Measurements from ENCODE around the gene AGO1. TPM values are rescaled to one million over a fixed set of nuclear protein-coding genes. Genes with fewer than 3 reads are reported as not detected.
"Not testable (repeated sequence)": the region's sequence is repeated elsewhere in the genome, so short reads cannot be mapped to it uniquely, and the experiment has no call there.

The AGO1 gene
- polyA plus RNA-seq, 2 of the 4 experiments (the other 2 are of a cell fraction): 5.6 to 7.0 TPM

- FAIRE-seq: no peak
- Histone ChIP-seq H3K4me3 (no peak overlapping the region), H3K27ac (no peak overlapping the region), H3K4me2 (no peak overlapping the region), H3K4me1 (no peaks in the 10 kb centered on the region), H3K9me3 (no peaks in the 10 kb centered on the region)
- ChIA-PET POLR2A (no interaction called here), CTCF (no interaction called here)
- WGBS (ENCODE audit: missing lambda C conversion rate): 83% methylated on average over 5 of the region's 5 CpGs
- TF ChIP-seq MAFK (IDR thresholded peaks at IDR 0.05; ENCODE audit: partially characterized antibody): no peak
- no peak for DNase-seq (ENCODE audit: low read depth in 1 of 2, low spot score in 1 of 2)
- ATAC-seq: no peak
Measured at GRCh38 chr1:35864813-35865212, 18.2 kb upstream of the AGO1 start.

- ChIA-PET POLR2A (no interaction called here), CTCF (no interaction called here)
- no peak for TF ChIP-seq TP53 (CRISPR knock-in tag; IDR thresholded peaks at IDR 0.05)
- DNase-seq (ENCODE audit: low read depth in 1 of 2, low spot score in 1 of 2) (no peak), ATAC-seq (no peak), FAIRE-seq (no peak)
- H3K4me1 ChIP-seq: no peaks in the 10 kb centered on the region
- no peak overlapping the region for H3K27ac ChIP-seq
- H3K9me3 ChIP-seq: no peaks in the 10 kb centered on the region
- no peak overlapping the region for H3K4me2 ChIP-seq
- WGBS (ENCODE audit: missing lambda C conversion rate): 95% methylated on average over 3 of the region's 3 CpGs
- H3K4me3 ChIP-seq: no peak overlapping the region
Measured at GRCh38 chr1:35866991-35867390, 16.0 kb upstream of the AGO1 start.

- H3K9me3 ChIP-seq; ATAC-seq; H3K4me3 ChIP-seq; H3K27ac ChIP-seq; FAIRE-seq; POLR2A ChIA-PET; DNase-seq (ENCODE audit: low read depth in 1 of 2, low spot score in 1 of 2); H3K4me2 ChIP-seq; H3K4me1 ChIP-seq: not testable (repeated sequence)
- 84% methylated on average over 34 of the region's 34 CpGs for WGBS (ENCODE audit: missing lambda C conversion rate)
- CTCF ChIA-PET: interaction anchor here (0.6 to 0.7 kb wide), 2 partner anchors 33 to 36 kb away, joined by 3 read pairs; no protein-coding TSS in a partner anchor
Measured at GRCh38 chr1:35869245-35869950, 13.6 kb upstream of the AGO1 start.

GRCh38 chr1:35870651-35871309 lies 12.2 kb upstream of the AGO1 start:
- Histone ChIP-seq H3K4me3 (no peak overlapping the region), H3K27ac (no peak overlapping the region), H3K4me2 (no peak overlapping the region), H3K4me1 (no peaks in the 10 kb centered on the region), H3K9me3 (no peaks in the 10 kb centered on the region)
- no peak for TF ChIP-seq ZSCAN20 (CRISPR knock-in tag; IDR thresholded peaks at IDR 0.05)
- TF ChIP-seq KDM1A (IDR thresholded peaks at IDR 0.05; ENCODE audit: low read depth): no peak
- TF ChIP-seq KDM5A (IDR thresholded peaks at IDR 0.05): no peak
- TF ChIP-seq, protein P1, sequence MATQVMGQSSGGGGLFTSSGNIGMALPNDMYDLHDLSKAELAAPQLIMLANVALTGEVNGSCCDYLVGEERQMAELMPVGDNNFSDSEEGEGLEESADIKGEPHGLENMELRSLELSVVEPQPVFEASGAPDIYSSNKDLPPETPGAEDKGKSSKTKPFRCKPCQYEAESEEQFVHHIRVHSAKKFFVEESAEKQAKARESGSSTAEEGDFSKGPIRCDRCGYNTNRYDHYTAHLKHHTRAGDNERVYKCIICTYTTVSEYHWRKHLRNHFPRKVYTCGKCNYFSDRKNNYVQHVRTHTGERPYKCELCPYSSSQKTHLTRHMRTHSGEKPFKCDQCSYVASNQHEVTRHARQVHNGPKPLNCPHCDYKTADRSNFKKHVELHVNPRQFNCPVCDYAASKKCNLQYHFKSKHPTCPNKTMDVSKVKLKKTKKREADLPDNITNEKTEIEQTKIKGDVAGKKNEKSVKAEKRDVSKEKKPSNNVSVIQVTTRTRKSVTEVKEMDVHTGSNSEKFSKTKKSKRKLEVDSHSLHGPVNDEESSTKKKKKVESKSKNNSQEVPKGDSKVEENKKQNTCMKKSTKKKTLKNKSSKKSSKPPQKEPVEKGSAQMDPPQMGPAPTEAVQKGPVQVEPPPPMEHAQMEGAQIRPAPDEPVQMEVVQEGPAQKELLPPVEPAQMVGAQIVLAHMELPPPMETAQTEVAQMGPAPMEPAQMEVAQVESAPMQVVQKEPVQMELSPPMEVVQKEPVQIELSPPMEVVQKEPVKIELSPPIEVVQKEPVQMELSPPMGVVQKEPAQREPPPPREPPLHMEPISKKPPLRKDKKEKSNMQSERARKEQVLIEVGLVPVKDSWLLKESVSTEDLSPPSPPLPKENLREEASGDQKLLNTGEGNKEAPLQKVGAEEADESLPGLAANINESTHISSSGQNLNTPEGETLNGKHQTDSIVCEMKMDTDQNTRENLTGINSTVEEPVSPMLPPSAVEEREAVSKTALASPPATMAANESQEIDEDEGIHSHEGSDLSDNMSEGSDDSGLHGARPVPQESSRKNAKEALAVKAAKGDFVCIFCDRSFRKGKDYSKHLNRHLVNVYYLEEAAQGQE (IDR thresholded peaks at IDR 0.05): no peak
- no peak for TF ChIP-seq HOXB5 (CRISPR knock-in tag; IDR thresholded peaks at IDR 0.05)
- no peak for TF ChIP-seq ELK1 (IDR thresholded peaks at IDR 0.05; ENCODE audit: low read depth, low read length)
- TF ChIP-seq MAZ (IDR thresholded peaks at IDR 0.05; ENCODE audit: borderline replicate concordance, low read depth, low read length): no peak
- TF ChIP-seq, protein P2, sequence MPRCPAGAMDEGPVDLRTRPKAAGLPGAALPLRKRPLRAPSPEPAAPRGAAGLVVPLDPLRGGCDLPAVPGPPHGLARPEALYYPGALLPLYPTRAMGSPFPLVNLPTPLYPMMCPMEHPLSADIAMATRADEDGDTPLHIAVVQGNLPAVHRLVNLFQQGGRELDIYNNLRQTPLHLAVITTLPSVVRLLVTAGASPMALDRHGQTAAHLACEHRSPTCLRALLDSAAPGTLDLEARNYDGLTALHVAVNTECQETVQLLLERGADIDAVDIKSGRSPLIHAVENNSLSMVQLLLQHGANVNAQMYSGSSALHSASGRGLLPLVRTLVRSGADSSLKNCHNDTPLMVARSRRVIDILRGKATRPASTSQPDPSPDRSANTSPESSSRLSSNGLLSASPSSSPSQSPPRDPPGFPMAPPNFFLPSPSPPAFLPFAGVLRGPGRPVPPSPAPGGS (IDR thresholded peaks at IDR 0.05): no peak
- TF ChIP-seq SREBF2 (IDR thresholded peaks at IDR 0.05): no peak
- TF ChIP-seq, protein P3, sequence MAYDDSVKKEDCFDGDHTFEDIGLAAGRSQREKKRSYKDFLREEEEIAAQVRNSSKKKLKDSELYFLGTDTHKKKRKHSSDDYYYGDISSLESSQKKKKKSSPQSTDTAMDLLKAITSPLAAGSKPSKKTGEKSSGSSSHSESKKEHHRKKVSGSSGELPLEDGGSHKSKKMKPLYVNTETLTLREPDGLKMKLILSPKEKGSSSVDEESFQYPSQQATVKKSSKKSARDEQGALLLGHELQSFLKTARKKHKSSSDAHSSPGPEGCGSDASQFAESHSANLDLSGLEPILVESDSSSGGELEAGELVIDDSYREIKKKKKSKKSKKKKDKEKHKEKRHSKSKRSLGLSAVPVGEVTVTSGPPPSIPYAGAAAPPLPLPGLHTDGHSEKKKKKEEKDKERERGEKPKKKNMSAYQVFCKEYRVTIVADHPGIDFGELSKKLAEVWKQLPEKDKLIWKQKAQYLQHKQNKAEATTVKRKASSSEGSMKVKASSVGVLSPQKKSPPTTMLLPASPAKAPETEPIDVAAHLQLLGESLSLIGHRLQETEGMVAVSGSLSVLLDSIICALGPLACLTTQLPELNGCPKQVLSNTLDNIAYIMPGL (CRISPR knock-in tag; IDR thresholded peaks at IDR 0.05; ENCODE audit: borderline replicate concordance): no peak
- no peak for TF ChIP-seq RNF2 (IDR thresholded peaks at IDR 0.05; ENCODE audit: borderline replicate concordance, low read depth)
- no peak for TF ChIP-seq HOXB13 (CRISPR knock-in tag; IDR thresholded peaks at IDR 0.05; ENCODE audit: low read depth)
- TF ChIP-seq TP53 (CRISPR knock-in tag; IDR thresholded peaks at IDR 0.05): no peak
- TF ChIP-seq HES2 (IDR thresholded peaks at IDR 0.05): no peak
- no peak for TF ChIP-seq SMC3 (IDR thresholded peaks at IDR 0.05)
- no peak for TF ChIP-seq POLR2A (IDR thresholded peaks at IDR 0.05; ENCODE audit: low read length)
- no peak for TF ChIP-seq ESRRA (IDR thresholded peaks at IDR 0.05; ENCODE audit: borderline replicate concordance, low read length)
- TF ChIP-seq HEYL (CRISPR knock-in tag; IDR thresholded peaks at IDR 0.05): no peak
- TF ChIP-seq RCOR1 (IDR thresholded peaks at IDR 0.05; ENCODE audit: low read depth, low read length): no peak
- ChIA-PET CTCF (no interaction called here), POLR2A (no interaction called here)
- FAIRE-seq (no peak), ATAC-seq (no peak), DNase-seq (ENCODE audit: low read depth in 1 of 2, low spot score in 1 of 2) (no peak)
- 51% methylated on average over 2 of the region's 2 CpGs for WGBS (ENCODE audit: missing lambda C conversion rate)

Data from A549 (cell line).